HG02981 (cell line): ENCODE measurements around the gene LRRC59.
"Not testable (repeated sequence)": the region's sequence is repeated elsewhere in the genome, so short reads cannot be mapped to it uniquely, and the experiment has no call there.

Experiments
- ATAC-seq: cut with Tn5 transposase; IDR thresholded peaks from one replicate; pipeline ENCODE4 v1.9.1; 2021; ENCODE audit warnings: mild to moderate bottlenecking, moderate library complexity; ENCODE audit not compliant: unreplicated experiment

The LRRC59 gene

DNA sequence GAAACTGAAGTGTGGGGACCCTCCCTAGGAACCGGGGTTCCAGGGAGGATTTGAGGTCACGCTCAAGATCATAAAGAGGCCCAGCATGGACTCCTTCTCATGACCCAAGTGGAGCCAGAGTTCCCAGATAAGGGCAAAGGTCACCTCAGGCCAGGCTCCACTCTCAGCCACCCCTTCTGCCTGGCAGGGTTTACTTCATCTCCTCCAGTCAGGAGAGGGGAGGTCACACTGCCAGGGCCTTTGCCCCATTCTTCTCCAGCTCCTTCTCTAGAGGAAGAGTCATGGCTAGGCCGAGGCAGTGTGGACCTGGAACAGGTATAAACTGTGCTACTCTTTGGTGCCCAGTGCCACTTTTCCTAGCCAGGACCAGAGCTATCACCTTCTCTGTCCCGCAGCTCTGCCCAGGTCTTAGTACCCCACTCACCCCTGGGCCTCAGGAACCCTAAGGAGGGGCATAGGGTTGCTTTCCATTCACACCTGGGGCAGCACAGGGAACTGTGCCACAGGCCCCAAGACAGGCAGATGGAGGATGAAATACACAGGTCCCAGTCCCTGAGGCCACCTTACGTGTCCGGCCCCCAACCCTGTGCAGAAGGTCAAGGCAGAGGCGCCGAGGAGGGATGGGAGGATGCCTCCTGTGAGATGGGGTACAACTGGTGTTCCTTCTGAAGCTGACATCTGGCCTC lies 27.8 kb upstream of the LRRC59 start:
- ATAC-seq = no peak

DNA sequence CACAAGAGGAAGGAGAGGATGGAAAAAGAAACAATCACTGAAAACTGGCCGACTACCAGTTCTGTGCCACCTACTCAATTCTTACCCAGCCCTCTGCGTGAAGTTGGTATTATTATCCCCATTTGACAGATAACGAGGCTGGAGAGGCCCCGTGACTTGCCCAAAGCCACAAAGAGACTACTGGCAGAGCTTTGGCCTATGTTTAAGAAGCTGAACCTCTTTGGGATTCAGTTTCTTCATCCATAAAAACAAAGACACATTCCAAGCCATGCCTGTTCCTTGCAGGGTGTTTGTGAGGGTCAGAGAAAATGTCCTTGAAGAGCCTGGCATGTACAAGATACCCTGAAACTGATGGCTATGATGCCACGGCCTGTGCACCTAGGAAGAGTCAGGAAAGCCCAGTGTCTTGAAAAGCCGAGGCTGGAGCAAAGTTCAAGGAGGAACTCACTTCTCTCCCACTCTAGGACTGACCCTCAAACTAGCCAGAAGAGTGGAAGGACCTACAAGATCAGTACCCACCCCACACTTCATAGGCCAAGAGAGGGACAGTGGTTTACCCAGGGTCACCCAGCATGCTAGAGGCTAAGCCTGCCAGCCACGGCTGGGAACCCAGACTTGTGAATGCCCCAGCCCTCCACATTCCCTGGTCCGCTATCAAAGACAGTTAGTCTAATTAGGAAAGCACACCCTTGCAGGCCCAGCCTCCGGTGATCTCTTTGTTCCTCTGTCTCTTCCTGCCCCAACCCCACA lies 27.1 kb upstream of the LRRC59 start:
- no peak for ATAC-seq

DNA sequence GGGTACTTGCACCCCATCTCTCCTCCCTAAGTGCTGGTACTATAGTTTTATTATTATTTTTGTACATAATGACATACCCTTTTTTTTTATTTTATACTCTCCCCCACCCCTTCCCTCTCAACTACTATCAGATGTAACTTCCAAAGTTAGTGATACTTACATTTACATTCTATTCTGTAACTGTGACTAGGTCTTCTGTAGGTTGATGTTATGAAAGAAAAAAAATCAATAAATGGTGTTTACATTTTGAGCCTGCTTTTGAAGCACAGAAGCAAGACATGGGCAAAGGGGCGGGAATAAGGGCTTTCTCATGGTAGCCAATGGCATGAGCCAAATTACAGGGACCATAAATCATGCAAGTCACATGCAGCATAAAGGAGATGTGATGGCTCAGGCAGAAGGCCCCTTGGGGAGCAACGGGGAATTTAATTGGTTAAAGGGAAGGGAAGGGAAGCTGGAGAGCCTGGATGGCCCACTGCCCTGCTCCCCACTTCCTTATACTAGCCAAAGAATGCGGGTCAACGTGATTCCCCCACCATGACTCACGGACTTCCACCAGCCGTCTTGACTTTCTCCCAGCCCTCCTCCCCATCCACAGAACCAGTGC lies 26.3 kb upstream of the LRRC59 start:
- ATAC-seq = no peak

DNA sequence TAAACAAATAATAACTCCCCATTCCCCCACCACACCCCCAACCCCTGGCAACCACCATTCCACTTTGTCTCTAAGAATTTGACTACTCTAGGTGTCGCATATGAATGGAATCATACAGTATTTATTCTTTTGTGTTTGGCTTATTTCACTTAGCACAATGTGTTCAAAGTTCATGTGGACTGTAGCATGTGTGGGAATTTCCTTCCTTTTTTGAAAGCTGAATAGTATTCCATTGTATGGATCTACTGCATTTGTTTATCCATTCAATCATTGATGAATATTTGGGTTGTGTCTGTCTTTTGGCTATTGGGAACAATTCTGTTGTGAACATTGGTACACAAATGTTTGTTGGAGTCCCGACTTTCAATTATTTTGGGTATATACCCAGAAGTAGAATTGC lies 25.4 kb upstream of the LRRC59 start:
- no peak for ATAC-seq

DNA sequence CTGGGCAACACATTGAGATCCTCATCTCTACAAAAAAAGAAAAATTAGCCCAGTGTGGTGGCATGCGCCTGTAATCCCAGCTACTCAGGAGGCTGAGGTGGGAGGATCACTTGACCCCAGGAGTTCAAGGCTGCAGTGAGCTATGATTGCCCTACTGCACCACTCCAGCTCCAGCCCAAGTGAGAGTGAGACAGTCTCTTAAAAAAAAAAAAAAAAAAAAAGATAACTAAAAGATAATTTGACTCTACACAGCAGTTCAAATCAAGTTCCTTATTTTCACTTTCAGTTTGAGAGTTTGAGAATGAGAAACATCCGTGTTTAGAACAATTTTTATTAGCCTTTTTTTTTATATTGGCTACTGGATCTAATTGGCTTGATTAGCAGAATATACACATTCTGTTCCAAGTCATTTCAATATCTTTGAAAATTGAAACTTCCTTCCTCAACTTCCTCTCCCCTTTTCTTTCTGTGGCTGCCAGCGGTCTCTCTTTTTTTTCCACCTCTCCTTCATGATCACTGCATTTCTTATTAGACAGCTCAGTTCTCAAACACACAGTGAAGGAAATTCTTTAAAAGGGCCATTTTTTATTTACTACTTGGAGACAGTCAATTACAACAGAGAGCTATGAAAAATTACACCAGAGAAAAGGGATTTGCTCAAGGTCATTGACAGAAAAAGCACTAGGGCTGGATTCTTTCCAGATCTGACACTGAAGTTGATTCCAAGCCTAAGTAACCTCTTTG lies 24.2 kb upstream of the LRRC59 start:
- ATAC-seq = no peak

DNA sequence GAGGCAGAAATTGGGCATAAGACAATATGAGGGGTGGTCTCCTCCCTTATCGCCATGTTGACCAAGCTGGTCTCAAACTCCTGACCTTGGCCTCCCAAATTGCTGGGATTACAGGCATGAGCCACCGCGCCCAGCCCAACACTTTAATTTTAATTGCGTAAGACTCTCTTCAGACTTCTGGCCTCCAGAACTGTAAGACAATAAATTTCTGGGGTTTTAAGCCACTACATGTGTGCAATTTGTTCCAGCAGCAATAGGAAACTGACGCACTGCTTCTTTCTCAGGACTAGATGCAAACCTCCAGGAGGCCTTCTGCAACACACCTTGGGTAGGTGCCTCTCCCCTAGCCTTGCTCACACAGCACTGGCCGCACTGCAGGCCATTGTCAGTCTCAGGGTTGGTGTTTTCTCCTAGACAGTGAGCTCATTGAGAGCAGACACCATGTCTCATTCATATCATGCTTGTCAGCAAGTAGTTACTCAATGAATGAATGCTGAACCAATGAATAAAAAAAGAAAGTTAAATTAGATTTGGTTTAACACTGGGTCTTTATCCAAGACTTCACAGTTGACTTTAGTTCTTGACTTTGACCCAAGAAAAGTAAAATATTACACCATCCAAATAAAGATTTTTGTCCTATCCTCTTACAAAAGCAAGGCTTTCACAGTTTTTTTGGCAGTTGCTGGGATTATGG lies 23.2 kb upstream of the LRRC59 start:
- ATAC-seq = no peak

DNA sequence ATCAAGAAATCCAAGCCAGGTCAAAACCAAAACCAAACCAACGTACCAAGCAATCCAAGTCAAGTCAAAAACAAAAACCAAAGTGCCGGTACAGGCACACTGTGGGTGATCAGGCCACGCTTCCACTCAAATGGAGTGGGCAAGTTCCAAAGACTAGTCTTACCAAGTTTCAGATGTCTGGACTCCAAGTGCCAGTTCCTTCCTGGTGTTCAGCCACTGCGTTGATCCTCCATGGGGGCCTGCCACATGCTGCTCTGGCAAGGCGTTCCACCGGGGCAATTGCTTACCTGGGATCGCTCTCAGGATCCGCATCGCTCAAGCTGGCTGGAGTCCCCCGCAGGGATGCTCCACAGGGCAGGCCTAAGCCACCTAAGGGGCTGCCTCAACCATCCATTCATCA lies 22.3 kb upstream of the LRRC59 start:
- ATAC-seq = not testable (repeated sequence)

DNA sequence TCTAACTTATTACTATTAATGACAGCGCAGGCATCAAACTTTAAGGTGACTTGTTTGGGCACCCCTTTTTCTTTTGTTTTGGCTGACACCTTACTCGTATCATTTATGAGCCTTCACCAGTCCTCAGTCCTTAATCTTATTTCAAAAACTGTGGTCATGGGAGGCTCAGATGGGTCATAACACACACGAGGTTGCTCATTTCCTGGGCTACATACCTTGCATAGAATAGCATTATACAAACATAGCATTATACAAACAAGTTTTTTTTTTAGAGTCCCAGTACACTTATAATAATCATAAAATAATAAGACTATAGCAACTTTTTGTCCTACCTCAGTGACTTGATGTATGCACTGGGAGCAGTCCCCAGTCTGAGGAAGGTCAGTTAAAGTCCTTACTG lies 17.5 kb upstream of the LRRC59 start:
- ATAC-seq = no peak

DNA sequence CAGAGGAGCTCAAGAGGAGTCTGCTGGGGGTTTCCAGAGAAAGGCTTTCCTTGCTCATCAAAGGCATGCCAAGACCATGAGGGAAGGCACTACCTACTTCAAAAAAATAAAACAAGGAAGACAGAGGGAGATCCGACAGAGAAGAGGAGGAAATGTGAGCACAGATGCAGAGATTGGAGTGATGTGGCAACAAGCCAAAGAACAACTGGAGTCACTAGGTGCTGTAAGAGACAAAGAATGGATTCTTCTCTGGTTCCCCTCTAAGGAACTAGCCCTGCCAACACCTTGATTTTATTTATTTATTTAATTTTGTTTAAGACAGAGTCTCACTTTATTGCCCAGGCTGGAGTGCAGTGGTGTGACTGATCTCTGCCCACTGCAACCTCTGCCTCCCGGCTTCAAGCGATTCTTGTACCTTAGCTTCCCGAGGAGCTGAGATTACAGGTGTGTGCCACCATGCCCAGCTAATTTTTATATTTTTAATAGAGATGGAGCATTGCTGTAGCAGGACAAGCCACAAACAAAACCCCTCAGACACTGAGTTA lies 14.9 kb upstream of the LRRC59 start:
- ATAC-seq = no peak

DNA sequence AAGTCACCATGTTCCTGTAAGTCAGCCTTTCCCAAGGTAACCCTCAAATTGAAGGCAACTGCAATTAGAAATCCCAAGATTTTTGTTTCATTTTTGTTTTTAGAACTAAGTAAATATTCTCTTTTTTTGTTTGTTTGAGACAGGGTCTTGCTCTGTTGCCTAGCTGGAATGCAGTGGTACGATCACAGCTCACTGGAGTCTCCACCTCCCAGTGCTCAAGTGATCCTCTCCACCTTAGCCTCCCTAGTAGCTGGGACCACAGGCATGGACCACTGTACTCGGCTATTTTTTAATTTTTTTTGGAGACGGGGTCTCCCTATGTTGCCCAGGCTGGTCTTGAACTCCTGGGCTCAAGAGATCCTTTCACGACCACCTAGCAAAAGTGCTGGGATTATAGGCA lies 10.6 kb upstream of the LRRC59 start:
- no peak for ATAC-seq

DNA sequence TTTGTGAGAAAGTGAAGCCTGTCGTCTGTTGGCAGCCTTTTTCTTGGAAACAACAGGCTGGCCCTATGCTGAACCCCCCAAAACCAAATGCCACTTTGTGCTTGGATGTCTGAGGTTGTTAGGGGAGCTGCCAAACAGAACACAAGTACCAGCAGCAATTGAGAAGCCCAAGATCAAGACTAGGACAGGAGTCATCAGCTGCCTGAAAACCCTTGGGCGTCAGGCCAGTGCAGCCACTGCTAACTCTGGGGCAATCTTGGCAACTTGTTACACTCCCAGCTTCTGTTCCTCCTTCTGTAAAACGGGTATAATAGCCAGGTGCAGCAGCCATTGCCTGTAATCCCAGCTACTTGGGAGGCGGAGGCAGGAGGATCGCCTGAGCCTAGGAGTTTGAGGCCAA lies 9.3 kb upstream of the LRRC59 start:
- ATAC-seq = no peak

DNA sequence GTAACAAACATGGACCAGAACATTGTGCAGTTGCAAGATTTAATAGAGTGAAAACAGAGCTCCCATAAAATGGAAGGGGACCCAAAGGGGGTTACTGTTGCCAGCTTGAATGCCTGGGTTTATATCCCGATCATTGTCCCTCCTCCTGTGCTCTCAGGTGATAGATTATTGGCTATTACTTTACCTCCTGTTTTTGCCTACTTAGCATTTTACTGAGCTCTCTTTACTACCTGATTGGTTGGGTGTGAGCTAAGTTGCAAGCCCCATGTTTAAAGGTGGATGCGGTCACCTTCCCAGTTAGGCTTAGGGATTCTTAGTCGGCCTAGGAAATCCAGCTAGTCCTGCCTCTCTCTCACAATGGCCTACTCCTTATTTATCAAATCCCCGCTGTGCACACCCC lies 8.0 kb upstream of the LRRC59 start:
- ATAC-seq = not testable (repeated sequence)

DNA sequence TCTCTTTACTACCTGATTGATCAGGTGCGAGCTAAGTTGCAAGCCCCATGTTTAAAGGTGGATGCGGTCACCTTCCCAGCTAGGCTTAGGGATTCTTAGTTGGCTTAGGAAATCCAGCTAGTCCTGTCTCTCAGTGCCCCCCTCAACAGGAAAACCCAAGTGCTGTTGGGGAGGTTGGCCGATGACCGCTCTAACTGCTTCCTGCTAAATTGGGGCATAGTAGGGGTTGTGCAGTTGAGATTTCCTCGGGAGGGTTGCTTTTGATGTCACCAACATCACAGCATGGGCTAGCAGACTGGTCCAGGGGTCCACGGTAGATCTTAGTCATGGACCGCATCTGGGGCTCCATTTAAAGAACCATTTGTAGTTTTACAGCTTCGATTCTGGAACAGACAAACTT lies 2.3 kb upstream of the LRRC59 start:
- not testable (repeated sequence) for ATAC-seq

DNA sequence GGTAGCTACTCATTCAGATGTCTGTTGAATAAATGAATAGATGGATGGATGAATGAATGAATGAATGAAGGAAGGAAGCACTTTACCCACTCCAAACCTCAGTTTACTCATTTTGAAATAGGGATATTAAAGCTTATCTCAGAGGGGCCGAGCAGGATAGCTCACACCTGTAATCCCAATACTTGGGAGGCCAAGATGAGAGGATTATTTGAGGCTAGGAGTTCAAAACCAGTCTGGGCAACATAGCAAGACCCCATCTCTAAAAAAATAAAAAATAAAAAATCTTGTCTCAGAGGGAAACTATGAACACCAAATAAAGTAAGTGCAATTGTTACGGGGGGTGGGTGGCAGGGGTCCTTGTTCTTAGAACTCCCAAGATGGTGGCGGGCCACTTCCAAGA lies 1.3 kb upstream of the LRRC59 start:
- ATAC-seq = not testable (repeated sequence)

DNA sequence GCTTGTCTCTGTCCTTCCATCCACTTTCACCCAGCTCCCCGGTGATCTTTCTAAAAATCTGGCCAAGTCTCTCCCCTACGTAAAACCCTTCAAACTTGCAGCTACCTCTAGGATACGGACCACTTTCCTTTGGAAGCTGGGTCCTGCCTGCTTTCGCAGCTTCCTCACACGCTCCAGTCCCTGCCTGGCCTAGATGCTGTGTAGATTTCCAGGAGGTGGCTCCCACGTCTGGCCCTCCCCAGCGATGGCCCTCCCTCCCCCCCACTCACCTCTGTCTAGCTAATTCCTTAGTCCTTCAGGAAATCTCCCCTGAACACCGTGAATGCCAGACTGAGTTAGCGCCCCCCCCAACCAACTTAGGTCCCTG lies 579 bp upstream of the LRRC59 start:
- ATAC-seq = no peak

DNA sequence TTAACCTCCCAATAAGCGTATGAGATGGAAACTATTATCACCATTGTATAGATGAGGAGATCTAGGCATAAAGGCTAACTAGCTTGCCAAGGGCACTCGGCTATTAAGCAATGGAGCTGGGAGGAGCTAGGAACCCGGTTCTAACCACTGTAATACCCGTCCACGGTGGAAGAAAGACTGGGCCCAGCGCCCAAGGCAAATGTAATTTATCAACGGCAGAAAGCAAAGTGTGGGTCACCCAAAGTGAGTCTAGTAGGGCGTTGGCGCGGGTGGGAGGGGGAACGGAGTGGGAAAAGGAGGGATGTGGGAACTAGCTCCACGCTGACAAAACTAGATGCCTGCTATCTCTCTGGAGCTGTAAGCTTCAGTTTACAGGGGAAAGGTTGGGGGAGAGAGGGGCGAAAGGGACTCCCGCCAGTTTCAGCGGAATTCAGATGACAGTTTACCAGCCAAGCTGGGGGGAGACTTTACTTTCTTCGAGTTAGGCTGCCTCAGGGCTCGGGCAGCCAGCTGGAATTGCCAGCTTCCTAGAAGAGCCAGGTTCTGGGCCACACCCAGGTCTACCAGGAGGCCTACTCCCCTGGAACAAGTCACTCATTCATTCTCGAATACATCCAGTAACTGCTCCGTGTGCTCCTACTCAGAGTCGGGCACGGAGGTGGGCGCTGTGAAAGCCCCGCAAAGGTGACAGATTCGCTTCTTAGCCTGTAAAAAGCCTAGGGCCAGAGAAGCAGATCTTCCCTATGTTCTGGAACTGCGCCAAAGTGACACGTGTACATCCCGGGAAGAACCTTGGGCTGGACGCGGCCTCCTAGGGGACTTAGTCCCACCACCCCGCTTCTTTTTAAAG lies 837 bp downstream of the LRRC59 start:
- no peak for ATAC-seq

DNA sequence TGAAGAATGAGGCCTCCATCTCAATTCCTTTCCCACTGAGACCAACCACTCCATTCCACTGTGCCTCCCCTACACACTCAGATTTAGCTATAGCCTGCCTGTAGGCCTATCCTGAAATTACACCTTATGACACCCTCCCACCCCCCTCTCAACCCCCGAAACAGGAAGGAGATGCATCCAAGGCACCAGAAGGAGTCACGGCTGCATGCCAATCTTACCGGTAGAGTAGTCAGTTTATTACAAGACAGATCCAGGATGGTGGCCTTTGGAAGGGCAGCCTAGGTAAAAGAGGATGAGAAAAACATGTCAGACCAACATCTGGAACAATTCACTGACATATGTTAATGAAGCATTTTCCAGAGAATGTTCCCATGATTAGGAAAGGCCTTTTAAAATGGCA lies 2.6 kb downstream of the LRRC59 start:
- no peak for ATAC-seq

DNA sequence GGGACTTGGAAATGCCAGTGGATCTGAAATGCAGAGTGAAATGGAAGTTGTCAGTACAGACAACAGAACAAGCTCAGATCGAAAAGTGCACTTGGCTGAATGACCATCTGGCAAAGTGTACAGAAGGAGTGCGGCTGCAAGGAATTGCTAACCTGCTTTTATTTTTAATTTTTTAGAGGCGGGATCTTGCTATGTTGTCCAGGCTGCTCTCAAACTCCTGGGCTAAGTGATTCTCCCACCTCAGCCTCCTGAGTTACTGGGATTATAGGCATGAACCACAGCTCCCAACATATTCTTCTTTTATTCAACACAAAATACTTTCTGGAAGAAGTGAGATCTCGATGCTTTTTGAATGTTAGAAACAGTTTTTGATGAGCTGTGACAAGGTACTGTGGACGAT lies 3.6 kb downstream of the LRRC59 start:
- no peak for ATAC-seq

DNA sequence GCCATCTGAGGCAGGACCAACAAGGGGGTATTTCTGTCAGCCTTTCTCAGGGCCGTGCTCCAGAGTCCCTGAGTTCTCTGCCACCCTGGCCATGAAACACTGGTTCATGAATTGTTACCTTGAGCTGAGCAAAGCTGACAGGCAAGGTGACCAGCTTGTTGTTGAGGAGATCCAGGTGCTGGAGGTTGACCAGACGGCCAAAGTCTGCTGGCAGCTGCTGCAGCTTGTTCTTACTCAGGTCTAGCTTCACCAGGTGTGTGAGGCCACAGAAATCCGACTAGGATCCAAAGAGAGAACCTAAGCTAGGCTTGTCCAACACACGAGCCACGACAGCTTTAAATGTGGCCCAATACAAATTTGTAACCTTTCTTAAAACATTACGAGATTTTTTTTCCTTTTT lies 4.7 kb downstream of the LRRC59 start:
- no peak for ATAC-seq

DNA sequence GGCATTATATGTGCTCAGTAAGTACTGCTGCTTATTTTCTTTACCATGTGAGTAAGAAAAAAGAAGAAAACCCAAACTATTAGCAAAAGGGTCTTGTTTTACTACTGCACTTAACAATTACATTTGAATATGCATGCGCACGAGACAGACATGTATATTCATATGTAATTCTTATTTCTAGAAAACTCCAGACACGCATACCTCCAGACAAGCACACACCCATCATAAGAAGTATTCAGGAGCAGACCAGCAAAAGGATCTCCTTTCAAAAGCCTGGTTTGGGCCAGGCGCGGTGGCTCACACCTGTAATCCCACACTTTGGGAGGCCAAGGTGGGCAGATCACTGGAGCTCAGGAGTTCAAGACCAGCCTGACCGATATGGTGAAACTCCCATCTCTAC lies 7.8 kb downstream of the LRRC59 start:
- ATAC-seq = no peak
